HK-2 (cell line): ENCODE measurements around the gene MKRN2OS.

ENCODE experiments used
- DNase-seq: peaks from one replicate; pipeline ENCODE4 v3.0.0-alpha.2; 2018; ENCODE audit not compliant: unreplicated experiment

MKRN2OS gene

GRCh38 chr3:12513694-12514446, 31.4 kb downstream of the MKRN2OS start:
- DNase-seq, result no peak

GRCh38 chr3:12512534-12513118, 32.7 kb downstream of the MKRN2OS start:
- no peak for DNase-seq

GRCh38 chr3:12509466-12509865, 35.8 kb downstream of the MKRN2OS start:
- no peak for DNase-seq

DNA sequence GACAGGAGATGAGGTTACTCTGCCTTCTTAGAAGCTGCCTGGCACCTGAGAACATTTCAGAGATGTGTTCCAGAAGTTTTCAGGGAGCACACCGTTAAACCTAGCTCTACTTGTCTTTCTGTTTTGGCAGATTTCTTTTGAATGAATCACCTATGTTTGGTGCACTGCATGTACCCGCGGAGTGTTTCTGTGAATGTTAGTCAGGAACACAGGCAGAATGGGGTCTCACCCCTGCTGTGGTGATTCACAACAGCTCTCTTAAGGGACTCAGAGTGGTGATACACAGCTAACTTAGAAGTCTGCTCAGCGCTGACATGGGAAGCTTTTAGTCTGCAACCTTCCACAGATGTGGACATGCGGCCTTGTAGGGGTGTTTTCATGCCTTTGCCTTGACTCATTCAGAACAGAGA, 37.0 kb downstream of the MKRN2OS start:
- DNase-seq, result peak; percentile 10

- DNase-seq, result no peak
Measured at GRCh38 chr3:12507591-12508281, 37.6 kb downstream of the MKRN2OS start.

GRCh38 chr3:12506201-12506709, 39.0 kb downstream of the MKRN2OS start:
- no peak for DNase-seq

DNA sequence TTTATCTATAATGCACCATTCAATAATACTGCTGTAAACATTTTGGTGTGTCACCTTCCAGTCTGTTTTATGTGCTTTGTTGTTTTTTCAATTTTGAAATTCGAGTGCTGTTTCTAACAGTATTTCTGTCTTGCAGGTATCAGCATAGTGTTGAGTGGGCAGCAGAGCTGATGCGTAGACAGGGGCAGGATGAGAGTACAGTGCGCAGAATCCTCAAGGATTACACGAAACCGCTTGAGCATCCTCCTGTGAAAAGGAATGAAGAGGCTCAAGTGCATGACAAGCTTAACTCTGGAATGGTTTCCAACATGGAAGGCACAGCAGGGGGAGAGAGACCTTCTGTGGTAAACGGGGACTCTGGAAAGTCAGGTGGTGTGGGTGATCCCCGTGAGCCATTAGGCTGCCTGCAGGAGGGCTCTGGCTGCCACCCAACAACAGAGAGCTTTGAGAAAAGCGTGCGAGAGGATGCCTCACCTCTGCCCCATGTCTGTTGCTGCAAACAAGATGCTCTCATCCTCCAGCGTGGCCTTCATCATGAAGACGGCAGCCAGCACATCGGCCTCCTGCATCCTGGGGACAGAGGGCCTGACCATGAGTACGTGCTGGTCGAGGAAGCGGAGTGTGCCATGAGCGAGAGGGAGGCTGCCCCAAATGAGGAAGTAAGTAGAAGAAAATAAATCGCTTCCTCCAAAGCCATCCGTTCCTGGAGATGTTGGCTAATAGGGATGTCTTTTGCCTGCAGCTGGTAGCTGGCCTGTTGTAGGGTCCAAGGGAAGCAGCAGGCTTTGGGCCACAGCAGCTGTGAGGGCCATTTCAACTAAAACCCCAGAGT, 42.0 kb downstream of the MKRN2OS start:
- DNase-seq, result no peak

- no peak for DNase-seq
Measured at GRCh38 chr3:12501360-12502020, 43.8 kb downstream of the MKRN2OS start.

- DNase-seq, result no peak
Measured at GRCh38 chr3:12499474-12499873, 45.8 kb downstream of the MKRN2OS start.

- DNase-seq, result no peak
Measured at GRCh38 chr3:12496453-12496761, 48.9 kb downstream of the MKRN2OS start.

- no peak for DNase-seq
Measured at GRCh38 chr3:12495749-12496452, 49.4 kb downstream of the MKRN2OS start.

DNA sequence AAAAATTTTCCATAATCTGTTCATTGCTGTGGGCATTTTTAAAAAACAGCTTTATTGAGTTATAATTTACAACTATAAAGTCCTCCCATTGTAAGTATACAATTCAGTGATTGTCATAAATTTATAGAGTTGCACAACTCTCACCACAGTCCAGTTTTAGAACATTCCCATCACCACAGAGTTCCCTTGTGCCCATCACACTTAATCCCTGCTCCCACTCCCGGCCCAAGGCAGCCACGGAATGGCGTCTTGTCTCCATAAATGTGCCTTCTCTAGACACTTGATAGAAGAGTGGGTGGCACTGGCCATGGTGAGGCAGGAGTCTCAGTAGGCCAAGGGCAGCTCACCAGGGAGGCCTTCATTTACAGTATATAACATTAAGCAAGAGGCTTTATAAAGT, 54.8 kb downstream of the MKRN2OS start:
- DNase-seq, result no peak

DNA sequence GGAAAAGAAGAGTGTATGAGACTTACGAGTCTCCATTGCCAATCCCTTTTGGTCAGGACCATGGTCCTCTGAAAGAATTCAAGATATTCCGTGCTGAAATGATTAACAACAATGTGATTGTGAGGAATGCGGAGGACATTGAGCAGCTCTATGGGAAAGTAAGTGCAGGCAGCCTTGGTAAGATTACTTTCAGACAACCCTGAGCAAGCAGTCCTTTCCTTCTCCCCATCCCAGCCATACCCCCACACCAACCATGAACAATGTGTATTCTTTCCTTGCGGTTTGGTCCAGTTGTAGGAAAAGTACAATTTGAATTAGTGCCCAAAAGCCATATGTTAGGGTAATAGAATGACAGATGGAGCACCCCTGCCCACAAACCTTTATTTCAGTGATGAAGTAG, 55.5 kb downstream of the MKRN2OS start:
- DNase-seq, result no peak
